NCI-H1436 treated with DMSO at 0.1 percent for 48 hours (cell line): ENCODE results near the gene NKX1-2.
"Not testable (repeated sequence)": the region's sequence is repeated elsewhere in the genome, so short reads cannot be mapped to it uniquely, and the experiment has no call there.

Experiments
- DNase-seq: peaks from one replicate; lab custom pipeline; 2025; lab: John Stamatoyannopoulos, UW

NKX1-2 gene

GRCh38 chr10:124449170-124450011 is 444 bp downstream of the NKX1-2 start:
- no peak for DNase-seq

GRCh38 chr10:124448696-124449169 is 1.1 kb downstream of the NKX1-2 start:
- no peak for DNase-seq

- DNase-seq, result no peak
Observed at GRCh38 chr10:124447751-124448466, 1.9 kb downstream of the NKX1-2 start.

GRCh38 chr10:124446830-124447750 is 2.7 kb downstream of the NKX1-2 start:
- no peak for DNase-seq

- DNase-seq, result not testable (repeated sequence)
Observed at GRCh38 chr10:124441694-124442093, 8.1 kb downstream of the NKX1-2 start.

- DNase-seq, result no peak
Observed at GRCh38 chr10:124436191-124436638, 13.6 kb downstream of the NKX1-2 start.

- not testable (repeated sequence) for DNase-seq
Observed at GRCh38 chr10:124435683-124436082, 14.2 kb downstream of the NKX1-2 start.

GRCh38 chr10:124433461-124433860 is 16.4 kb downstream of the NKX1-2 start:
- no peak for DNase-seq

- DNase-seq, result no peak
Observed at GRCh38 chr10:124430077-124430476, 19.8 kb downstream of the NKX1-2 start.

- DNase-seq, result no peak
Observed at GRCh38 chr10:124429576-124429975, 20.3 kb downstream of the NKX1-2 start.

- DNase-seq, result no peak
Observed at GRCh38 chr10:124428207-124428777, 21.5 kb downstream of the NKX1-2 start.

- DNase-seq, result no peak
Observed at GRCh38 chr10:124425227-124425962, 24.4 kb downstream of the NKX1-2 start.

GRCh38 chr10:124423813-124424212 is 26.0 kb downstream of the NKX1-2 start:
- DNase-seq, result no peak

- DNase-seq, result no peak
Observed at GRCh38 chr10:124422742-124423141, 27.1 kb downstream of the NKX1-2 start.

- no peak for DNase-seq
Observed at GRCh38 chr10:124420254-124420653, 29.6 kb downstream of the NKX1-2 start.

- no peak for DNase-seq
Observed at GRCh38 chr10:124419635-124420034, 30.2 kb downstream of the NKX1-2 start.

GRCh38 chr10:124418726-124419501 is 30.9 kb downstream of the NKX1-2 start, which contains the start of gene OAT:
Gene OAT, minus strand, starts transcription at chr10:124418923. Its CDS starts 6,752 bp downstream, at chr10:124412171.
- DNase-seq, result peak; percentile 94

GRCh38 chr10:124417895-124418725 is 31.7 kb downstream of the NKX1-2 start:
- DNase-seq, result no peak

GRCh38 chr10:124416733-124417132 is 33.1 kb downstream of the NKX1-2 start:
- no peak for DNase-seq
